Measurements from ENCODE around the gene DNAH8.

GRCh38 chr6:39018103-39018502 lies 303.0 kb downstream of the DNAH8 start:
- TF ChIP-seq CTCF (IDR thresholded peaks at IDR 0.05; ENCODE audit: low read depth, low read length, poor library complexity, severe bottlenecking) = no peak
- TF ChIP-seq EZH2phosphoT487 (IDR thresholded peaks at IDR 0.05; ENCODE audit: borderline replicate concordance, low read length) = no peak
